ENCODE measurements around the gene SYK.
"Not testable (repeated sequence)": the region's sequence is repeated elsewhere in the genome, so short reads cannot be mapped to it uniquely, and the experiment has no call there.

SYK gene

DNA sequence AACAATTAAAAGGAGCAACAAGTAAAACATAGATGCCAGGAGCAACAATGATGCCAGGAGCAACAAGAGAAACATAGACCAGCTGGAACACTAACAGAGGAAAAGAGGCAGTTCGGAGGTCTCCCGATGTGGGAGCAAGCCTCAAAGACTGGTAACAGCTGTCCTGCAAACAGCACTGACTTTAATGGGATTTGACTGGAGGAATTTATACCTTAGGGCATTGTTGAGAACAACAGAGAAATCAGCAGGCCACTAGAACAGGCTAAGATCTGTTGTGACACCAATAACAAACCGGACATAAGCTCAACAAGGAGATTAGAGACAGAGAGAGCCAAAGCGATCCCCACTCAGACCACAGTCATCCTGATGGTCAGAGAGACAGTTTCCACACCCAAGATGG, 11.8 kb upstream of the SYK start:
- no peak for TF ChIP-seq CTCF (IDR thresholded peaks at IDR 0.05; ENCODE audit: low read depth, low read length)
- H3K4me3 ChIP-seq (ENCODE audit: low read depth, low read length) = no peak overlapping the region
- DNase-seq = peak; percentile 17
- H3K27ac ChIP-seq = peak overlapping the region; percentile 76
- no peaks in the 10 kb centered on the region for H3K9me3 ChIP-seq (ENCODE audit: severe bottlenecking)
- H3K27me3 ChIP-seq (ENCODE audit: insufficient read depth, low read depth, severe bottlenecking) = no peaks in the 10 kb centered on the region
- no peaks in the 10 kb centered on the region for H3K36me3 ChIP-seq

DNA sequence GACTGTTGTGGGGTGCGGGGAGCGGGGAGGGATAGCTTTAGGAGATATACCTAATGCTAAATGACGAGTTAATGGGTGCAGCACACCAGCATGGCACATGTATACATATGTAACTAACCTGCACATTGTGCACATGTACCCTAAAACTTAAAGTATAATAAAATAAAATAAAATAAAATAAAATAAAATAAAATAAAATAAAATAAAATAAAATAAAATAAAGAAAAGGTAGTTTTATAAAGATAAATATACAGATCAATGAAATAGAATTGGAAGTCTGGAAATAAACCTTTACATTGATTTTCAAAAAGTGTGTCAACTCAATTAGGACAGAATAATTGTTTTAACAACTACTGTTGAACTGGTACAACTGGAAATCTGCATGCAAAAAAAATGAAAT, 8.6 kb upstream of the SYK start:
- not testable (repeated sequence) for H3K27ac ChIP-seq

DNA sequence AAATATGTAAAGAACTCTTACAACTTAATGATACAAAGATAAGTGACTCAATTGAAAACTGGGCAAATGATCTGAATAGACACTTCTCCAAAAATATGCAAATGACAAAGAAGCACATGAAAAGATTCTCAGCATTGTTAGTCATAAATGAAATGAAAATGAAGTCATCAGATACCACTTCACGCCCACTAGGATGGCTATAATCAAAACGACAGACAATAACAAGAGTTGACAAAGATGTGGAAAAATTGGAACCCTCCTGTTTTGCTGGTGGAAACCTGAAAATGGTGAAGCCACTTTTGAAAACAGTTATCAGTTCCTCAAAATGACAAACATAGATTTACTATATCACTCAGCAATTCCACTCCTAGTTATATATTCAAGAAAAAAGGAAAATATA, 7.9 kb upstream of the SYK start:
- Histone ChIP-seq H3K4me3 (ENCODE audit: low read depth, low read length) (no peak overlapping the region), H3K27me3 (ENCODE audit: insufficient read depth, low read depth, severe bottlenecking) (no peaks in the 10 kb centered on the region), H3K36me3 (no peaks in the 10 kb centered on the region), H3K27ac (no peak overlapping the region), H3K9me3 (ENCODE audit: severe bottlenecking) (no peaks in the 10 kb centered on the region)
- DNase-seq = no peak
- TF ChIP-seq CTCF (IDR thresholded peaks at IDR 0.05; ENCODE audit: low read depth, low read length) = no peak

More for the DNA sequence above, 8.6 kb upstream of the SYK start:
- not testable (repeated sequence) for H3K36me3 ChIP-seq; H3K4me3 ChIP-seq (ENCODE audit: low read depth, low read length); H3K9me3 ChIP-seq (ENCODE audit: severe bottlenecking); H3K27me3 ChIP-seq (ENCODE audit: insufficient read depth, low read depth, severe bottlenecking); DNase-seq

GRCh38 chr9:90795084-90795483, 6.5 kb upstream of the SYK start:
- no peak for DNase-seq
- no peak overlapping the region for H3K4me3 ChIP-seq (ENCODE audit: low read depth, low read length)
- H3K36me3 ChIP-seq = no peaks in the 10 kb centered on the region
- TF ChIP-seq CTCF (IDR thresholded peaks at IDR 0.05; ENCODE audit: low read depth, low read length) = no peak
- no peak overlapping the region for H3K27ac ChIP-seq
- H3K9me3 ChIP-seq (ENCODE audit: severe bottlenecking) = no peaks in the 10 kb centered on the region
- H3K27me3 ChIP-seq (ENCODE audit: insufficient read depth, low read depth, severe bottlenecking) = no peaks in the 10 kb centered on the region

DNA sequence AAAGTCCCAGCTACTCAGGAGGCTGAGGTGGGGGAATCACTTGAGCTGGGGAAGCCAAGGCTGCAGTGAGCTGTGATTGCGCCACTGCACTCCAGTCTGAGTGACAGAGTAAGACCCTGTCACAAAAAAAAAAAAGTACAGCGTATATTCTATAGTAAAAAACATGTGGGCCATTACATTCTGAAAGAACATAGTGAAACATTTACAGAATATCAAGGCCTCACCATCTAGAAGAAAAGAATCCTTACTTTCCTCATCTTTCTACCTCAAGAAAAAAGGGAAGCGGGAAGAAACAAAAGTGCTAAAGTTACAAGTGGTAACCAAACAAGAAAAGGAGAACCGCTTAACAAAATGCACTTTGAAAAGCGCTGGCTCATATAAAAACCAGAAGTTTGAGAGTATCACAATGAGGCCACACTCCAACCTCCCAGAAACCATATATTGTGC, 5.7 kb upstream of the SYK start:
- TF ChIP-seq CTCF (IDR thresholded peaks at IDR 0.05; ENCODE audit: low read depth, low read length) = no peak
- no peaks in the 10 kb centered on the region for H3K36me3 ChIP-seq
- H3K27me3 ChIP-seq (ENCODE audit: insufficient read depth, low read depth, severe bottlenecking) = no peaks in the 10 kb centered on the region
- peak overlapping the region; percentile 31; the same call in 1 of the 2 replicates for H3K27ac ChIP-seq
- no peak for DNase-seq
- no peak overlapping the region for H3K4me3 ChIP-seq (ENCODE audit: low read depth, low read length)
- no peaks in the 10 kb centered on the region for H3K9me3 ChIP-seq (ENCODE audit: severe bottlenecking)

DNA sequence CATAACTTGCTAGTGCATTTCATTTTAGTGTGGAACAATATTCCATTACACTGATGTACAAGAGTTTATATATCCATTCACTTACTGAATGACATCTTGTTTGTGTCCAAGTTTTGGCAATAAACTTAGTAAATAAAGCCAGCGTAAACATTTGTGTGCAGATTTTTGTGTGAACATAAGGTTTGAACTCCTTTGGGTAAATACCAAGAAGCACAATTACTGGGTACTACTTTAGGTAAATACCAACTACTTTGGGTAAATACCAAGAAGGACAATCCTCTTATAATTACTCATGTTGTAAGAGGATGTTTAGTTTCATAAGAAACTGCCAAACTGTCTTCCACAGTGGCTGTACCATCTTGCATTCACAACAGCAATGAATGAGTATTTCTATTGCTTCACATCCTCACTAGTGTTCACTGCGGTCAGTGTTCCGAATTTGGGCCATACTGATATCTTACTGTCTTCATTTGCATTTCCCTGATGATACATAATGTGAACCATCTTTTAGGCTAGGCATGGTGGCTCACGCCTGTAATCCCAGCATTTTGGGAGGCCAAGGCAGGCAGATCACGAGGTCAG, 2.3 kb upstream of the SYK start:
- no peaks in the 10 kb centered on the region for H3K27me3 ChIP-seq (ENCODE audit: insufficient read depth, low read depth, severe bottlenecking)
- H3K9me3 ChIP-seq (ENCODE audit: severe bottlenecking) = no peaks in the 10 kb centered on the region
- peak overlapping the region; percentile 99 for H3K27ac ChIP-seq
- H3K36me3 ChIP-seq = peaks cover 1% of the 10 kb centered on the region
- H3K4me3 ChIP-seq (ENCODE audit: low read depth, low read length) = no peak overlapping the region
- TF ChIP-seq CTCF (IDR thresholded peaks at IDR 0.05; ENCODE audit: low read depth, low read length) = no peak
- DNase-seq = no peak

All from WERI-Rb-1 (cell line).